D721Med (cell line): ENCODE measurements around the gene PRSS12.

ENCODE experiments used
- DNase-seq: peaks from one replicate; pipeline ENCODE4 v3.0.0; 2011; ENCODE audit warnings: low spot score; ENCODE audit not compliant: insufficient read length
- FAIRE-seq: peaks from 2 replicates; lab custom pipeline; 2011; peaks lifted over from hg19 to GRCh38; lab: Jason Lieb, UNC
- TF ChIP-seq, protein P1 (sequence below): IDR thresholded peaks from 2 replicates; pipeline ENCODE4 v1.5.1; 2012; ENCODE audit warnings: mild to moderate bottlenecking, control low read depth; ENCODE audit not compliant: insufficient read depth; ENCODE audit errors: missing control alignments

PRSS12 gene

DNA sequence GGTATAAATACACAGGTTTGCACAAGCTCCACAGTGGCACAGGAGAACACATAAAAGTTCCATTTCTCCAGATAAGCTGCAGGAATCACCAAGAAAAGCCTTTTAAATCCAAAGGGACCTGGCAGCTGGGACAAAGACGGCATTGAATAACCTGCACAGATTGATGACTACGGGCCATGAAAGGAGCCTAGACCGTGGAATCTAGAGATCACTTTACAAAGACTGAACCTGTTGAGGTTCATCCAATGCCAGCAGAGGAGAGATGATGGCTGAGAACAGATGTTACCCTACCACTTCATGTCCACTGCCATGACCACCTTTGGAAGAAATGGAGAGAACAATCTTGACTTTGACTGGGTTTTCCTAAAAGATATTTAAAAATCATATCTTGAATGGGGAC is 88.7 kb downstream of the PRSS12 start:
- DNase-seq = no peak

DNA sequence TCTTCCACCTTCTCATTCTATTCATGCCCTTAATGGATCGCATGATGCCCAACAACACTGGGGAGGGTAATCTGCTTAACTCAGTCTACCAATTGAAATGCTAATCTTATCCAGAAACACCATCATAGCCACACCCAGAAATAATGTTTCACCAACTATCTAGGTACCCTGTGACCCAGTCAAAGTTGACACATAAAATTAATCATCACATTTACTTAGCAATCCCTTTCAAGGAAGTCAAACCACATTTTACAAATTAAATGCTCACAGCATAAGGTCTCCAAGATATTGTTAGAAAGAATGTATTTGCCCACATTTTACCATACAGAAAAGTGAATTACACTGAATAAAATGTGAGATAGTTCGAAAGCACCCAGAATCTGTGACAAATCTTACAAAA is 92.5 kb downstream of the PRSS12 start:
- FAIRE-seq (no peak), DNase-seq (no peak)
- TF ChIP-seq, protein P1, sequence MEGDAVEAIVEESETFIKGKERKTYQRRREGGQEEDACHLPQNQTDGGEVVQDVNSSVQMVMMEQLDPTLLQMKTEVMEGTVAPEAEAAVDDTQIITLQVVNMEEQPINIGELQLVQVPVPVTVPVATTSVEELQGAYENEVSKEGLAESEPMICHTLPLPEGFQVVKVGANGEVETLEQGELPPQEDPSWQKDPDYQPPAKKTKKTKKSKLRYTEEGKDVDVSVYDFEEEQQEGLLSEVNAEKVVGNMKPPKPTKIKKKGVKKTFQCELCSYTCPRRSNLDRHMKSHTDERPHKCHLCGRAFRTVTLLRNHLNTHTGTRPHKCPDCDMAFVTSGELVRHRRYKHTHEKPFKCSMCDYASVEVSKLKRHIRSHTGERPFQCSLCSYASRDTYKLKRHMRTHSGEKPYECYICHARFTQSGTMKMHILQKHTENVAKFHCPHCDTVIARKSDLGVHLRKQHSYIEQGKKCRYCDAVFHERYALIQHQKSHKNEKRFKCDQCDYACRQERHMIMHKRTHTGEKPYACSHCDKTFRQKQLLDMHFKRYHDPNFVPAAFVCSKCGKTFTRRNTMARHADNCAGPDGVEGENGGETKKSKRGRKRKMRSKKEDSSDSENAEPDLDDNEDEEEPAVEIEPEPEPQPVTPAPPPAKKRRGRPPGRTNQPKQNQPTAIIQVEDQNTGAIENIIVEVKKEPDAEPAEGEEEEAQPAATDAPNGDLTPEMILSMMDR = no peak

More for the DNA sequence above, 88.7 kb downstream of the PRSS12 start:
- TF ChIP-seq, protein P1 = no peak
- no peak for FAIRE-seq

DNA sequence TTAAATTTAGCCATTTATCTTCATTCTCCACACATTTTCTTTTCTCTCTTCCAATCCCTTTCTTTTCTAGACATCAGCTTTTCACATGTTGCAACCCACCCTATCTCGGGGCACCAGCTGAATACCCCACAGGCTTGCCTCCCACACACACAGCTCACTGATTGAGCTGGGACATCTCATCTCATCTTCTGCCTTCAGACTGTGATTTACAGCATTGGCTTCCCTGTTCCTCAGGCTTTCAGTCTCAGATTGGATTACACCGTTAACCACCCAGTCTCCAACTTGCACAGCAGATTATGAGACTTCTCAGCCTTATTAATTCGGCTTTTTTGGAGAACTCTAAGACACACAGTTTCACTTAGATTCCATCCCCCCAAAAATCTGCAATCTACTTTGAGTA is 93.7 kb downstream of the PRSS12 start:
- no peak for DNase-seq
- TF ChIP-seq, protein P1 = no peak
- FAIRE-seq = no peak

DNA sequence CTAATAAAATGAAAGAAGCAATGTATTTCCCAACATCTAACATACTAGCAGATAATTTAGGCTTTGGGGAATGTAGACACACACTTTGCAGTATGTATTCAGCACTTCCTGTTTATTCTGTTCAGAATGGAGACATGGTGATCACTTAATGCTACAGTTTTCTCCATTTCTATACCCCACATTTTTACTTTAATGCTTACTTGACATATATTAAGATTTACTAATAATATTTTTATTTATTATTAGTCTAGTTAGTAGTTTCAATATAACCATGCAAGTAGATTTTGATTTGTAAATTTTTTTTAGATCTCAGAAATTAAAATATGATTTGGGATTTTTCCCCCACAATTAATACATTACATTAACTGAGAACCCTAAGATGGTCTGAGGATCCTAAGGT is 98.4 kb downstream of the PRSS12 start:
- TF ChIP-seq, protein P1 = no peak
- DNase-seq (no peak), FAIRE-seq (no peak)

DNA sequence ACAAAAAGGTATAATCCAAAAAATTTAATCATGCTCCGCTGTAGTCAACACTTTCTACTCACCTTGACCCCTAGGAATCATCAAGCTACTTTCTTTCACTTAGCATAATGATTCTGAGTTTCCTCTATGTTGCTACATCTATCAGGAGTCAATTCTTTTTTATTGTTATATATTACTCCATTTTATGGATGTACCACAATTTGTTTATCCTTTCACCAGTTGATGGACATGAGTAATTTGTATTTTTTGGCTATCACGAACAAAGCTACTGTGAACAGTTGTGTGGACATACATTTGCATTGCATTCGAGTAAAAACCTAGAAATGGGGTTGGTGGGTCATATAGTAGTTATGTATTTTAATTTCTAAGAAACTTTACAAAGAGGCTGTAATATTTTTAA is 102.9 kb downstream of the PRSS12 start:
- TF ChIP-seq, protein P1 = no peak
- DNase-seq (no peak), FAIRE-seq (no peak)

DNA sequence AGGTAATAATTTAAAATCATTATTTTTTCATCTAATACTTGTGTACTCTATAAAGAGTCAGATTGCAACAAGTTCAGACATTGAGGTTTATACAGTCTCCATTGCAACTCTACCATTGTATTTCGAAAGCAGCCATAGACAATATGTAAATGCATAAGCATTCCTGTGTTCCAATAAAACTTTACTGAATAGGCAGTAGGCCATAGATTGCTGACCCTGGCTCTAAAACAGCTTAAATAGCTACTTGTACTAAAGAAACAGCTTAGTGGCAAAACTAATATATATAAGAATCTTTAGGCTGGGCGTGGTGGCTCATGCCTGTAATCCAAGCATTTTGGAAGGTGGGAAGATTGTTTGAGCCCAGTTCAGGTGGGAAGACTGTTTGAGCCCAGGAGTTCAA is 115.3 kb downstream of the PRSS12 start:
- TF ChIP-seq, protein P1 = no peak
- FAIRE-seq (no peak), DNase-seq (no peak)

DNA sequence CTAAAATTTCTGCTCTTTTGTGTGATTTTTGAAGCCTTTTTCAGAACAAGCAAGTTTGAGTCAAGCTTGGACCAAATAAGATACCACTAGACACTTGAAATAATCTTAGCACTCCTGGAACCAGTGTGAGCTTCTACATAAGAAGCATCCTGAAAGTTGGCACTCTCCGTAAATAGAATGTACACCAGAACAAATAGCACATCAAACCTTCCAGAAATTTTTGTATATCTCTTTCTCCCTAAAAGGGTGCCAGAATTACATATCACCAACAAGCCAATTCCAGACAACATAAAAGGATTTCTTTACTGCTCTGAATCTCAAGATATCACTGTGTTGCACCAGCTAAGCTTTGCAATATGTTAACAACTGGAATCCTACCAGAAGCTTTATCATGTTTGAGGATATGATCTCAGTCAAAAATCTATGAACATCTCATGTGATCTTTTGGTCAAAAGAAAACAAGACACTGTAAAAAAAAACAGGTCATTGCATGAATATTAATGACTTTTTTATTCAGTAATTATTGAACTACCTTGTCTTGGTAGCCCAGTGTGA is 117.2 kb downstream of the PRSS12 start:
- FAIRE-seq (no peak), DNase-seq (no peak)
- TF ChIP-seq, protein P1 = no peak
